Osteoblast (primary cell): ENCODE results near the gene RCAN3. TPM values are rescaled to one million over a fixed set of nuclear protein-coding genes. Genes with fewer than 3 reads are reported as not detected.

Experiments used
- DNase-seq: peaks from one replicate; pipeline ENCODE4 v3.0.0; 2011; ENCODE audit warnings: low spot score, mixed read lengths; ENCODE audit not compliant: insufficient read length; ENCODE audit errors: missing footprints
- H2AFZ ChIP-seq: 2 replicates; pipeline ENCODE4 v1.6.0; 2011; ENCODE audit warnings: mild to moderate bottlenecking, low read length
- H3K27ac ChIP-seq: 2 replicates; pipeline ENCODE4 v1.5.1; 2011; ENCODE audit warnings: mild to moderate bottlenecking, low read depth, low read length, moderate library complexity
- H3K27me3 ChIP-seq: 2 replicates; pipeline ENCODE4 v1.6.0; 2012; ENCODE audit warnings: mild to moderate bottlenecking, control low read depth, inconsistent platforms, low read length, moderate library complexity; ENCODE audit not compliant: insufficient read depth
- H3K36me3 ChIP-seq: 2 replicates; pipeline ENCODE4 v1.5.1; 2011; ENCODE audit warnings: mild to moderate bottlenecking, low read length, control low read depth, moderate library complexity; ENCODE audit not compliant: insufficient read depth
- H3K4me1 ChIP-seq: 2 replicates; pipeline ENCODE4 v1.5.1; 2011; ENCODE audit warnings: mild to moderate bottlenecking, low read length, control low read depth, moderate library complexity; ENCODE audit not compliant: insufficient read depth
- H3K4me2 ChIP-seq: 2 replicates; pipeline ENCODE4 v1.6.0; 2011; ENCODE audit warnings: mild to moderate bottlenecking, low read length; ENCODE audit not compliant: insufficient read depth
- H3K4me3 ChIP-seq: fragments of 200-600 bp; sonication (generic); 3 replicates; pipeline ENCODE4 v1.5.1; 2012; ENCODE audit warnings: mild to moderate bottlenecking, low read length, inconsistent platforms; ENCODE audit not compliant: insufficient read depth
- H3K79me2 ChIP-seq: 2 replicates; pipeline ENCODE4 v1.6.0; 2012; ENCODE audit warnings: mild to moderate bottlenecking, low read length, control low read depth, inconsistent platforms; ENCODE audit not compliant: insufficient read depth
- H3K9me3 ChIP-seq: 2 replicates; pipeline ENCODE4 v1.5.1; 2011; ENCODE audit warnings: low read depth, low read length, control low read depth
- H4K20me1 ChIP-seq: 2 replicates; pipeline ENCODE4 v1.6.0; 2012; ENCODE audit warnings: mild to moderate bottlenecking, low read length, control low read depth; ENCODE audit not compliant: insufficient read depth
- CTCF ChIP-seq: IDR thresholded peaks from 2 replicates; pipeline ENCODE4 v1.5.1; 2011; ENCODE audit warnings: mild to moderate bottlenecking, low read depth, low read length, moderate library complexity; ENCODE audit errors: extremely low read depth
- total RNA-seq: library from RNA; depleted of rRNA; stranded (reverse); fragments of >200 nt; gene quantifications from 2 replicates; pipeline ENCODE4 v1.2.3, GENCODE V29; 2012

RCAN3 gene
- total RNA-seq, 1 donor, result 1.8 TPM

DNA sequence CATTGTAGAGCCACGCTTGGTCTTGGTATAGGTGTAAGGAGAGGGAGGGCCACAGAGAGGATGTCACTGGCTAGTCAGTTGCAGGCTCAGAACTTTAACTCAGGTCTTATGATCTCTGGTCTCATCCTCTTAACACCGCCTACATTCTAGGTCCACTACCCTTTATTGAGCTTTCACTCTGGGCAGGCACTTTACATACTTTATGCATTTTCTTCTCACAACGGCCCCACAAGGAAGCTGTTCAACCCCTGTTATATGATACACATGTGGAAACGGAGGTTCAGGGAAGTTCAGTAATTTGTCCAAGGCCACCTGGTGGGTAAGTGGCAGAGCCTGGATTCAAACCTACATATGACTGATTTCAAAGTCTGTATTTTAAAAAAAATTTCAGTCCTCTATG, 25.3 kb upstream of the RCAN3 start:
- Histone ChIP-seq H3K4me1 (no peaks in the 10 kb centered on the region), H3K27me3 (no peaks in the 10 kb centered on the region), H3K79me2 (no peaks in the 10 kb centered on the region), H4K20me1 (no peaks in the 10 kb centered on the region), H3K27ac (no peak overlapping the region), H3K4me3 (no peak overlapping the region), H3K4me2 (no peak overlapping the region), H2AFZ (no peak overlapping the region), H3K9me3 (no peaks in the 10 kb centered on the region), H3K36me3 (no peaks in the 10 kb centered on the region)
- DNase-seq, result no peak
- no peak for TF ChIP-seq CTCF

GRCh38 chr1:24481101-24481500, 21.5 kb upstream of the RCAN3 start:
- DNase-seq, result no peak
- H3K36me3 ChIP-seq, result no peaks in the 10 kb centered on the region
- no peaks in the 10 kb centered on the region for H3K27me3 ChIP-seq
- no peaks in the 10 kb centered on the region for H4K20me1 ChIP-seq
- no peak overlapping the region for H3K4me2 ChIP-seq
- H3K9me3 ChIP-seq, result no peaks in the 10 kb centered on the region
- H3K4me1 ChIP-seq, result no peaks in the 10 kb centered on the region
- H2AFZ ChIP-seq, result no peak overlapping the region
- H3K27ac ChIP-seq, result no peak overlapping the region
- no peak overlapping the region for H3K4me3 ChIP-seq
- no peak for TF ChIP-seq CTCF
- H3K79me2 ChIP-seq, result no peaks in the 10 kb centered on the region

DNA sequence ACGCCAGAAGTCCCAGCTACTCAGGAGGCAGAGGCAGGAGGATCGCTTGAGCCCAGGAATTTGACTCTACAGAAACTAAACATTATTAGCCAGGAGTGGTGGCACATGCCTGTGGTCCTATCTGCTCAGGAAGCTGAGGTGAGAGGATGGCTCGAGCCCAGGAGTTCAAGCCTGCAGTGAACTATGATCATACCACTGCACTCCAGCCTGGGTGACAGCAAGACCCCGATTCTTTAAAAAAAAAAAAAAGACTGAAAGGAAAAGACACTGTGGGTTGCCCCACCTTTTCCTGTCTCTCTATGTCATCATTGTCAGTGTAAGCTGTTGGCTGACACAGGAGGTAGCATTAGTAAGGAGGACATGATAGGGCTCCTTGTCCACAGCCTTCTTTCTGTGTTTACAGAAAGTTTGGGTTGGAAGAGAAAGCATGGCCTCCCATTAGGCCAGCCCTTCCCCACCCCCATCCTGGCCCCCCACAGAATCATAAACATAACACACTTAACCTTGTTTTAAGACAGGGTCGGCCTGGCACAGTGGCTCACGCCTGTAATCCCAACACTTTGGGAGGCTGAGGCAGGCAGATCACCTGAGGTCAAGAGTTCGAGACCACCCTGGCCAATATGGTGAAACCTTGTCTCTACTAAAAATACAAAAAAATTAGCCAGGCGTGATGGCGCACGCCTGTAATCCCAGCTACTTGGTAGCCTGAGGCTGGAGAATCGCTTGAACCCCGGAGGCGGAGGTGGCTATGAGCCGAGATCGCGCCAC, 20.6 kb upstream of the RCAN3 start:
- no peak for DNase-seq
- Histone ChIP-seq H3K36me3 (no peaks in the 10 kb centered on the region), H3K4me1 (no peaks in the 10 kb centered on the region), H2AFZ (no peak overlapping the region), H3K4me3 (no peak overlapping the region), H3K27ac (no peak overlapping the region), H3K27me3 (no peaks in the 10 kb centered on the region), H3K4me2 (no peak overlapping the region), H4K20me1 (no peaks in the 10 kb centered on the region), H3K79me2 (no peaks in the 10 kb centered on the region), H3K9me3 (no peaks in the 10 kb centered on the region)
- TF ChIP-seq CTCF, result no peak

DNA sequence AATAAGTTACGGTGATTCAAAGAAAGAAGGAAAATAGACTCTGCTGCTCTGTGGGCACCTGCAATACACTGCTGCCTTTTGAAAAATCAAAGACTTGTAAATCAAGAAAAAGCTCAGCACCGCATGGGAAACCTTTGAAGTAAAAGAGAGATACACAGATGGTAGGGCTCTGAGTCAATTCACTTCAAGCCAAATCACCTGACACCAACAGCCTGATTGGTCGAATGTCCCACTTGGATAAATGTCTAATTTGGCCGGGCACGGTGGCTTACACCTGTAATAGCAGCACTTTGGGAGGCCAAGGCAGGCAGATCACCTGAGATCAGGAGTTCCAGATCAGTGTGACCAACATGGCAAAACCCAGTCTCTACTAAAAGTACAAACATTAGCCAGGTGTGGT, 19.2 kb upstream of the RCAN3 start:
- H3K79me2 ChIP-seq, result no peaks in the 10 kb centered on the region
- H3K4me3 ChIP-seq, result no peak overlapping the region
- no peak for TF ChIP-seq CTCF

More for the DNA sequence above, 19.2 kb upstream of the RCAN3 start:
- no peak overlapping the region for H2AFZ ChIP-seq
- no peak overlapping the region for H3K27ac ChIP-seq
- no peak for DNase-seq
- H3K9me3 ChIP-seq, result no peaks in the 10 kb centered on the region
- no peaks in the 10 kb centered on the region for H3K4me1 ChIP-seq
- no peaks in the 10 kb centered on the region for H3K36me3 ChIP-seq
- H3K27me3 ChIP-seq, result no peaks in the 10 kb centered on the region
- H4K20me1 ChIP-seq, result no peaks in the 10 kb centered on the region
- H3K4me2 ChIP-seq, result no peak overlapping the region
